Measurements from ENCODE around the gene RTEL1.

GRCh38 chr20:63678667-63679465 lies 20.8 kb downstream of the RTEL1 start:
- TF ChIP-seq POLR2A (IDR thresholded peaks at IDR 0.05) (no peak), CTCF (IDR thresholded peaks at IDR 0.05) (no peak), EP300 (IDR thresholded peaks at IDR 0.05) (no peak)

Measured in tibial nerve (tissue), 4 donors.